Liver (tissue), 3 donors: Measurements from ENCODE around the gene OR6V1.

Source experiments
- ATF3 ChIP-seq: IDR thresholded peaks from 2 replicates; pipeline ENCODE4 v1.6.1; 2016; ENCODE audit warnings: antibody characterized with exemption
- CTCF ChIP-seq: fragments of 150-350 bp; IDR thresholded peaks from 2 replicates; pipeline ENCODE4 v1.5.1; 2017; ENCODE audit warnings: improper control_type of control experiment, low read depth, low read length; ENCODE audit not compliant: missing input control
- FOXA1 ChIP-seq: IDR thresholded peaks from 2 replicates; pipeline ENCODE4 v1.6.1; 2016; ENCODE audit warnings: antibody characterized with exemption
- HNF4G ChIP-seq: IDR thresholded peaks from 2 replicates; pipeline ENCODE4 v1.6.1; 2016; ENCODE audit warnings: antibody characterized with exemption
- JUND ChIP-seq, 2 donors: IDR thresholded peaks; 2 replicates each; pipeline ENCODE4 v1.6.1; 2016; ENCODE audit warnings: antibody characterized with exemption in 2 of 2
- NR2F2 ChIP-seq: IDR thresholded peaks from 2 replicates; pipeline ENCODE4 v1.6.1; 2016; ENCODE audit warnings: antibody characterized with exemption
- RAD21 ChIP-seq, 2 donors: IDR thresholded peaks; 2 replicates each; pipeline ENCODE4 v1.6.1; 2016; ENCODE audit warnings: antibody characterized with exemption in 2 of 2, mild to moderate bottlenecking in 2 of 2
- REST ChIP-seq: IDR thresholded peaks from 2 replicates; pipeline ENCODE4 v1.6.1; 2016; ENCODE audit warnings: antibody characterized with exemption, mild to moderate bottlenecking
- SP1 ChIP-seq: IDR thresholded peaks from 2 replicates; pipeline ENCODE4 v1.6.1; 2018; ENCODE audit warnings: antibody characterized with exemption, mild to moderate bottlenecking
- TAF1 ChIP-seq: conservative IDR thresholded peaks from 2 replicates; pipeline ENCODE4 v1.6.1; 2016; ENCODE audit warnings: antibody characterized with exemption, mild to moderate bottlenecking
- ZBTB33 ChIP-seq: IDR thresholded peaks from 2 replicates; pipeline ENCODE4 v1.6.1; 2016; ENCODE audit warnings: antibody characterized with exemption
- donor health status: healthy.
- donor health status: healthy.

GRCh38 chr7:143018931-143019330 lies 33.2 kb upstream of the OR6V1 start:
- TF ChIP-seq HNF4G, result no peak
- no peak for TF ChIP-seq CTCF
- no peak for TF ChIP-seq FOXA1
- TF ChIP-seq JUND (IDR thresholded peaks at IDR 0.05), result no peak
- no peak for TF ChIP-seq RAD21 (IDR thresholded peaks at IDR 0.05)
- TF ChIP-seq NR2F2, result no peak
- no peak for TF ChIP-seq REST
- no peak for TF ChIP-seq SP1
- TF ChIP-seq TAF1, result no peak
- TF ChIP-seq ZBTB33, result no peak
- no peak for TF ChIP-seq ATF3
